ENCODE measurements around the gene ZBTB39. TPM values are rescaled to one million over a fixed set of nuclear protein-coding genes. Genes with fewer than 3 reads are reported as not detected.

The ZBTB39 gene
- polyA plus RNA-seq, 1 of the 3 experiments (the other 2 are of a cell fraction) = 3.7 TPM

DNA sequence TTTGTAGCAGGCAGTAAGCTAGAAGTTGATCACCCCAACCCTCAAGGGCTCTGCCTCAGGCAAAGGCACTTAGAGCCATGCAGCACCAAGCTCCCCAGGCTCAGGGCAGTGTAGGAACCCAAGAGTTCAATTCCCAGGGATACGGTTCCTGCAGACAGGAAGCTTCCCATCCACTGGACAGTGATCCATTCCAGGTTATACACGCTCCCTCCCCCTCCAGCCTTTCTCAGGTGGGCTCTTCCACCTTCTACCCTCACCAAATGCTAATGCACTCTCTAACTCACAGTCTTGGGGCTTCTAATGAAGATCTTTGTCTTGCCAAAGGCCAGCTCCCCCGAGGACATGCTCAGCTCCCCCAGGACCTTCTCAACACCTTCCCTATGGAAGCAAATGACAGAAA, 30.9 kb upstream of the ZBTB39 start:
- Histone ChIP-seq H3K27ac (ENCODE audit: low read depth in 2 of 2, low read length in 1 of 2) (no peak overlapping the region), H3F3A (replicated peaks; ENCODE audit: insufficient read depth) (no peaks in the 10 kb centered on the region), H3K9me2 (no peaks in the 10 kb centered on the region), H3K27me3 (ENCODE audit: insufficient read depth) (peaks cover 28% of the 10 kb centered on the region), H3K4me3 (ENCODE audit: low read depth in 2 of 2, low read length in 1 of 2) (no peak overlapping the region), H3K9me3 (no peaks in the 10 kb centered on the region), H2AFZ (ENCODE audit: low read depth) (no peak overlapping the region), H4K20me1 (ENCODE audit: insufficient read depth) (no peaks in the 10 kb centered on the region), H3K4me1 (ENCODE audit: control insufficient read depth in 1 of 2, insufficient read depth in 2 of 2, low read depth in 1 of 2, low read length in 1 of 2) (no peaks in the 10 kb centered on the region), H3K9ac (no peak overlapping the region), H3K4me2 (no peak overlapping the region), H3K36me3 (replicated peaks in 1 of 2; ENCODE audit: control insufficient read depth in 1 of 2, insufficient read depth in 2 of 2, low read length in 1 of 2) (no peaks in the 10 kb centered on the region), H3K79me2 (ENCODE audit: insufficient read depth) (no peaks in the 10 kb centered on the region)
- TF ChIP-seq, protein P1, sequence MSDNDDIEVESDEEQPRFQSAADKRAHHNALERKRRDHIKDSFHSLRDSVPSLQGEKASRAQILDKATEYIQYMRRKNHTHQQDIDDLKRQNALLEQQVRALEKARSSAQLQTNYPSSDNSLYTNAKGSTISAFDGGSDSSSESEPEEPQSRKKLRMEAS (IDR thresholded peaks at IDR 0.05; ENCODE audit: low read depth) = no peak
- TF ChIP-seq TEAD4 (IDR thresholded peaks at IDR 0.05; ENCODE audit: borderline replicate concordance, insufficient read depth) (no peak), NRF1 (IDR thresholded peaks at IDR 0.05; ENCODE audit: low read depth, low read length) (no peak), GABPA (IDR thresholded peaks at IDR 0.05; ENCODE audit: low read depth) (no peak), RXRA (IDR thresholded peaks at IDR 0.05; ENCODE audit: borderline replicate concordance, low read depth) (no peak), EP300 (IDR thresholded peaks at IDR 0.05; ENCODE audit: borderline replicate concordance in 1 of 2, low read depth in 1 of 2, low read length in 1 of 2) (no peak), ELF1 (IDR thresholded peaks at IDR 0.05) (no peak), CHD2 (IDR thresholded peaks at IDR 0.05; ENCODE audit: low read length, partially characterized antibody) (no peak), NFIC (IDR thresholded peaks at IDR 0.05; ENCODE audit: borderline replicate concordance) (no peak), FOSL2 (IDR thresholded peaks at IDR 0.05; ENCODE audit: borderline replicate concordance, low read depth) (no peak), JUND (IDR thresholded peaks at IDR 0.05) (no peak), SIN3A (IDR thresholded peaks at IDR 0.05; ENCODE audit: borderline replicate concordance, low read depth, low read length) (no peak), RCOR1 (IDR thresholded peaks at IDR 0.05; ENCODE audit: low read length) (no peak), MEF2A (IDR thresholded peaks at IDR 0.05; ENCODE audit: borderline replicate concordance, low read depth) (no peak)
- TF ChIP-seq, protein P2, sequence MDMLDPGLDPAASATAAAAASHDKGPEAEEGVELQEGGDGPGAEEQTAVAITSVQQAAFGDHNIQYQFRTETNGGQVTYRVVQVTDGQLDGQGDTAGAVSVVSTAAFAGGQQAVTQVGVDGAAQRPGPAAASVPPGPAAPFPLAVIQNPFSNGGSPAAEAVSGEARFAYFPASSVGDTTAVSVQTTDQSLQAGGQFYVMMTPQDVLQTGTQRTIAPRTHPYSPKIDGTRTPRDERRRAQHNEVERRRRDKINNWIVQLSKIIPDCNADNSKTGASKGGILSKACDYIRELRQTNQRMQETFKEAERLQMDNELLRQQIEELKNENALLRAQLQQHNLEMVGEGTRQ (IDR thresholded peaks at IDR 0.05; ENCODE audit: borderline replicate concordance, low read depth, low read length) = no peak
- ChIA-PET POLR2A (interaction anchor here (1.7 kb wide), 1 partner anchor 10 kb away, joined by 7 read pairs; no protein-coding TSS in a partner anchor), CTCF (interaction anchor here (0.7 to 2.4 kb wide), 8 partner anchors 14 to 75 kb away, joined by 3 to 20 read pairs (median 5); no protein-coding TSS in a partner anchor)
- DNase-seq = no peak
- 23% methylated on average over 3 of the region's 3 CpGs for WGBS (ENCODE audit: low lambda C conversion rate)

DNA sequence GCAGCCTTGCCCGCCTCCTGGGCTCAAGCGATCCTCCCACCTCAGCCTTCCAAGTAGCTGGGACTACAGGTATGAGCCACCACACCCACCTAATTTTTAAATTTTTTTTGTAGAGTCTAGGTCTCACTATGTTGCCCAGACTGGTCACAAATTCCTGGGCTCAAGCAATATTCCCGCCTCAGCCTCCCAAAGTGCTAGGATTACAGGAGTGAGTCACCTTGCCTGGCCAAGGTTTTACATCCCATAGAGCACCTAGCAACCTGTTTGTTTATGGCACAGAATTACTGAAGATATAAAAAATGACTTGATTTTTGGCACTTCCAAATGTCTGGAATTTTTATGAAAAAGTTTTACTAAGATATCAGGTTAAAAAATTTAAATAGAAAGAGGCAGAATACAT, 27.1 kb upstream of the ZBTB39 start:
- Histone ChIP-seq H3K79me2 (ENCODE audit: insufficient read depth) (no peaks in the 10 kb centered on the region), H3K9me3 (no peaks in the 10 kb centered on the region), H4K20me1 (ENCODE audit: insufficient read depth) (no peaks in the 10 kb centered on the region), H3K4me1 (ENCODE audit: control insufficient read depth in 1 of 2, insufficient read depth in 2 of 2, low read depth in 1 of 2, low read length in 1 of 2) (peaks cover 0 to 27% of the 10 kb centered on the region in 2 experiments; a peak in 1 of 4 replicates), H3K9ac (no peak overlapping the region), H3K27ac (ENCODE audit: low read depth in 2 of 2, low read length in 1 of 2) (no peak overlapping the region), H2AFZ (ENCODE audit: low read depth) (no peak overlapping the region), H3F3A (replicated peaks; ENCODE audit: insufficient read depth) (no peaks in the 10 kb centered on the region), H3K4me3 (ENCODE audit: low read depth in 2 of 2, low read length in 1 of 2) (no peak overlapping the region), H3K9me2 (no peaks in the 10 kb centered on the region), H3K36me3 (replicated peaks in 1 of 2; ENCODE audit: control insufficient read depth in 1 of 2, insufficient read depth in 2 of 2, low read length in 1 of 2) (no peaks in the 10 kb centered on the region), H3K27me3 (ENCODE audit: insufficient read depth) (peaks cover 5% of the 10 kb centered on the region; the same call in 1 of the 2 replicates), H3K4me2 (no peak overlapping the region)
- DNase-seq = no peak
- ChIA-PET POLR2A (no interaction called here), CTCF (interaction anchor here (1.4 to 10.5 kb wide), 3 partner anchors 10 to 28 kb away, joined by 4 to 101 read pairs (median 4); partner anchors contain the start of genes TAC3 and ZBTB39)
- TF ChIP-seq, protein P3, sequence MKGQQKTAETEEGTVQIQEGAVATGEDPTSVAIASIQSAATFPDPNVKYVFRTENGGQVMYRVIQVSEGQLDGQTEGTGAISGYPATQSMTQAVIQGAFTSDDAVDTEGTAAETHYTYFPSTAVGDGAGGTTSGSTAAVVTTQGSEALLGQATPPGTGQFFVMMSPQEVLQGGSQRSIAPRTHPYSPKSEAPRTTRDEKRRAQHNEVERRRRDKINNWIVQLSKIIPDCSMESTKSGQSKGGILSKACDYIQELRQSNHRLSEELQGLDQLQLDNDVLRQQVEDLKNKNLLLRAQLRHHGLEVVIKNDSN (IDR thresholded peaks at IDR 0.05; ENCODE audit: borderline replicate concordance, low read depth) = no peak
- 82% methylated on average over 3 of the region's 3 CpGs for WGBS (ENCODE audit: low lambda C conversion rate)

All from SK-N-SH (cell line).